Breast epithelium (tissue), 3 donors: ENCODE results near the gene ZNF148.

Experiments
- CTCF ChIP-seq, 3 donors: fragments of 450-650 bp; IDR thresholded peaks; one replicate each; pipeline ENCODE4 v1.5.1; 2016 to 2017; ENCODE audit warnings: antibody characterized with exemption in 3 of 3, mild to moderate bottlenecking in 3 of 3, moderate library complexity in 3 of 3
- POLR2A ChIP-seq: fragments of 450-650 bp; IDR thresholded peaks from one replicate; pipeline ENCODE4 v1.6.1; 2016; ENCODE audit warnings: antibody characterized with exemption, mild to moderate bottlenecking, moderate library complexity
- POLR2AphosphoS5 ChIP-seq, 3 donors: sonication (generic); formaldehyde crosslinking; IDR thresholded peaks; one replicate each; pipeline ENCODE4 v1.6.1; 2017; ENCODE audit warnings: antibody characterized with exemption in 3 of 3

- TF ChIP-seq CTCF (IDR thresholded peaks at IDR 0.05) (no peak), POLR2A (no peak), POLR2AphosphoS5 (IDR thresholded peaks at IDR 0.05) (no peak)
These were observed 26.1 kb downstream of the ZNF148 start for GRCh38 chr3:125349055-125349454.
